ENCODE measurements around the gene VSTM2A.

DNA sequence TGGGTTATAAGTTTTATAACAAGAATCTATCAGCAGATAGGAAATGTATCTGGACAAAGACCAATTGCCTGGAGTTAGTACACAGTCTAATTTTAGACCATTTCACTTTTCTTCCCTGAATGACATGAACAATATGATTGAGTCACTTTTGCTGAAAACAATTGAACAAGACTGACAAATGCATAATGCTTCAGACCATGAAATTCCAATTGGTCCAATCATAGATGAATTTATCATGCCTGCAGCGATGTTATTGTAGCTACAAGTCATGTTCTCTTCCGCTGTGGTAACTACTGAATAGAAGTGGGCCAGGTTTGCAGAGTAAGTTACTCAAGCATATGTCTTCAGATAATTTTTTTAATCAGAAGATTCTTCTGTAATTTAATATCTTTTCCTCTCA, 73.4 kb downstream of the VSTM2A start:
- no peak for TF ChIP-seq POLR2AphosphoS5 (IDR thresholded peaks at IDR 0.05; ENCODE audit: low read depth, low read length)
- TF ChIP-seq, protein P1, sequence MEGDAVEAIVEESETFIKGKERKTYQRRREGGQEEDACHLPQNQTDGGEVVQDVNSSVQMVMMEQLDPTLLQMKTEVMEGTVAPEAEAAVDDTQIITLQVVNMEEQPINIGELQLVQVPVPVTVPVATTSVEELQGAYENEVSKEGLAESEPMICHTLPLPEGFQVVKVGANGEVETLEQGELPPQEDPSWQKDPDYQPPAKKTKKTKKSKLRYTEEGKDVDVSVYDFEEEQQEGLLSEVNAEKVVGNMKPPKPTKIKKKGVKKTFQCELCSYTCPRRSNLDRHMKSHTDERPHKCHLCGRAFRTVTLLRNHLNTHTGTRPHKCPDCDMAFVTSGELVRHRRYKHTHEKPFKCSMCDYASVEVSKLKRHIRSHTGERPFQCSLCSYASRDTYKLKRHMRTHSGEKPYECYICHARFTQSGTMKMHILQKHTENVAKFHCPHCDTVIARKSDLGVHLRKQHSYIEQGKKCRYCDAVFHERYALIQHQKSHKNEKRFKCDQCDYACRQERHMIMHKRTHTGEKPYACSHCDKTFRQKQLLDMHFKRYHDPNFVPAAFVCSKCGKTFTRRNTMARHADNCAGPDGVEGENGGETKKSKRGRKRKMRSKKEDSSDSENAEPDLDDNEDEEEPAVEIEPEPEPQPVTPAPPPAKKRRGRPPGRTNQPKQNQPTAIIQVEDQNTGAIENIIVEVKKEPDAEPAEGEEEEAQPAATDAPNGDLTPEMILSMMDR (IDR thresholded peaks at IDR 0.05 in 2 of 3, conservative IDR thresholded peaks at IDR 0.05 in 1 of 3; ENCODE audit: borderline replicate concordance in 1 of 3, insufficient read depth in 1 of 3, low read depth in 2 of 3, low read length in 2 of 3): no peak

Measured in HCT116 (cell line).